Adrenal gland (tissue), 12 donors: ENCODE data around the gene RAF1. TPM values are rescaled to one million over a fixed set of nuclear protein-coding genes. Genes with fewer than 3 reads are reported as not detected.

Source experiments
- DNase-seq, 7 donors: peaks; one replicate each; pipeline ENCODE4 v3.0.0-alpha.2; 2019 to 2020
- H3K27ac ChIP-seq, 5 donors: fragments of 200-600 bp; sonication (generic) in 4 of 5; 1 replicate in 3 of 5; 2 replicates in 2 of 5; pipeline versions ENCODE4 v1.5.1 to v1.8.0; 2016 to 2020; ENCODE audit warnings: mild to moderate bottlenecking in 1 of 5
- H3K27me3 ChIP-seq: fragments of 200-600 bp; 2 replicates; pipeline ENCODE4 v1.8.0; 2021
- H3K36me3 ChIP-seq, 2 donors: fragments of 200-600 bp; replicated peaks in 1 of 2; 1 replicate in 1 of 2; 2 replicates in 1 of 2; pipeline versions ENCODE4 v1.5.1 to v1.8.0; 2018 to 2022
- H3K4me1 ChIP-seq, 2 donors: fragments of 200-600 bp; replicated peaks in 1 of 2; 1 replicate in 1 of 2; 2 replicates in 1 of 2; pipeline versions ENCODE4 v1.5.1 to v1.8.0; 2018 to 2021
- H3K4me3 ChIP-seq, 4 donors: fragments of 200-600 bp; sonication (generic) in 3 of 4; one replicate each; pipeline ENCODE4 v1.5.1; 2016 to 2018
- H3K9me3 ChIP-seq, 3 donors: fragments of 200-600 bp; sonication (generic) in 1 of 3; replicated peaks in 1 of 3; 1 replicate in 2 of 3; 2 replicates in 1 of 3; pipeline versions ENCODE4 v1.5.1 to v1.8.0; 2016 to 2021
- POLR2A ChIP-seq, 2 donors: fragments of 450-650 bp; IDR thresholded peaks; one replicate each; pipeline ENCODE4 v1.6.1; 2017; ENCODE audit warnings: antibody characterized with exemption in 2 of 2, mild to moderate bottlenecking in 2 of 2, moderate library complexity in 1 of 2
- WGBS, 4 donors: extraction: QIAGEN DNeasy Blood & Tissue Kit in 2 of 4; methylation state at CpG; one replicate each; pipeline versions ENCODE4 v1.1.5 to v1.1.7; 2013 to 2017; 5-methylcytosine and 5-hydroxymethylcytosine counted together
- intact Hi-C, 2 donors: fragments of 100-400 bp; cut with DNase I; formaldehyde crosslinking; loops; one replicate each; pipeline versions ENCODE4 v1.14.1 to v1.15.0; 2022 to 2023
- polyA plus RNA-seq, 3 donors: library from polyadenylated mRNA; stranded (reverse); fragments of 200-250 nt in 2 of 3; fragments of 350-450 nt in 1 of 3; fragmentation: Illumina TruSeq in 1 of 3; extraction: RNeasy Lipid Tissue Mini Kit (QIAGEN cat#74804) in 1 of 3; gene quantifications; one replicate each; pipeline ENCODE4 v1.2.3, GENCODE V29; 2013 to 2014
- total RNA-seq, 9 donors: library from RNA; depleted of rRNA in 4 of 9; stranded (reverse); fragments of >200 nt in 4 of 9; fragments of 120-200 nt in 1 of 9; fragmentation: NEBNext Ultra II Directional in 1 of 9; extraction: Animal tissue kit (Norgen Biotek cat#: 25700) in 1 of 9; gene quantifications; one replicate each; pipeline versions ENCODE4 v1.1.0 to v1.2.4, GENCODE V29; 2013 to 2023
- TF ChIP-seq, protein P1 (sequence below), 6 experiments: fragments of 450-650 bp in 4 of 6; fragments of 200-600 bp in 2 of 6; sonication (generic) in 1 of 6; IDR thresholded peaks; 1 replicate in 5 of 6; 2 replicates in 1 of 6; pipeline versions ENCODE4 v1.5.1 to v1.8.0; 2016 to 2021; ENCODE audit warnings: antibody characterized with exemption in 6 of 6, mild to moderate bottlenecking in 2 of 6, moderate library complexity in 1 of 6
- donor health status: healthy with polysubstance abuse.
- donor health status: Bipolar disorder and iron deficiency.
- donor health status: DM: yes; HTN: yes; CAD: no.
- donor health status: DM: no; HTN: no; CAD: no.
- donor health status: DM: no; HTN: no; CAD: no.
- donor health status: DM: yes; HTN: yes; CAD: no.

The RAF1 gene
- total and polyA plus RNA-seq, 12 donors: 45.9 to 110 (median 69.4) TPM

- H3K27ac ChIP-seq: no peak overlapping the region
- peaks cover 0 to 75% of the 10 kb centered on the region in 2 donors for H3K36me3 ChIP-seq
- H3K4me1 ChIP-seq: no peaks in the 10 kb centered on the region
- DNase-seq: no peak
- H3K4me3 ChIP-seq: no peak overlapping the region
- intact Hi-C loops: no loop called here
- no peaks in the 10 kb centered on the region for H3K9me3 ChIP-seq
- no peak for TF ChIP-seq POLR2A (IDR thresholded peaks at IDR 0.05)
- TF ChIP-seq, protein P1, sequence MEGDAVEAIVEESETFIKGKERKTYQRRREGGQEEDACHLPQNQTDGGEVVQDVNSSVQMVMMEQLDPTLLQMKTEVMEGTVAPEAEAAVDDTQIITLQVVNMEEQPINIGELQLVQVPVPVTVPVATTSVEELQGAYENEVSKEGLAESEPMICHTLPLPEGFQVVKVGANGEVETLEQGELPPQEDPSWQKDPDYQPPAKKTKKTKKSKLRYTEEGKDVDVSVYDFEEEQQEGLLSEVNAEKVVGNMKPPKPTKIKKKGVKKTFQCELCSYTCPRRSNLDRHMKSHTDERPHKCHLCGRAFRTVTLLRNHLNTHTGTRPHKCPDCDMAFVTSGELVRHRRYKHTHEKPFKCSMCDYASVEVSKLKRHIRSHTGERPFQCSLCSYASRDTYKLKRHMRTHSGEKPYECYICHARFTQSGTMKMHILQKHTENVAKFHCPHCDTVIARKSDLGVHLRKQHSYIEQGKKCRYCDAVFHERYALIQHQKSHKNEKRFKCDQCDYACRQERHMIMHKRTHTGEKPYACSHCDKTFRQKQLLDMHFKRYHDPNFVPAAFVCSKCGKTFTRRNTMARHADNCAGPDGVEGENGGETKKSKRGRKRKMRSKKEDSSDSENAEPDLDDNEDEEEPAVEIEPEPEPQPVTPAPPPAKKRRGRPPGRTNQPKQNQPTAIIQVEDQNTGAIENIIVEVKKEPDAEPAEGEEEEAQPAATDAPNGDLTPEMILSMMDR (IDR thresholded peaks at IDR 0.05): no peak
- WGBS, 4 donors: 66 to 91% (median 77%) methylated on average over 3 of the region's 3 CpGs
- H3K27me3 ChIP-seq: no peaks in the 10 kb centered on the region
These were observed 78.7 kb downstream of the RAF1 start for GRCh38 chr3:12585181-12585580.

- TF ChIP-seq POLR2A (IDR thresholded peaks at IDR 0.05): no peak
- TF ChIP-seq, protein P1 (IDR thresholded peaks at IDR 0.05): no peak
- no peaks in the 10 kb centered on the region for H3K9me3 ChIP-seq
- H3K4me3 ChIP-seq: no peak overlapping the region
- intact Hi-C loops: no loop called here
- H3K27me3 ChIP-seq: no peaks in the 10 kb centered on the region
- no peak overlapping the region for H3K27ac ChIP-seq
- peaks cover 0 to 10% of the 10 kb centered on the region in 2 donors for H3K4me1 ChIP-seq
- 90 to 100% (median 93%) methylated on average over 2 of the region's 2 CpGs for WGBS, 4 donors
- H3K36me3 ChIP-seq: peaks cover 0 to 70% of the 10 kb centered on the region in 2 donors
- DNase-seq: no peak
These were observed 79.8 kb downstream of the RAF1 start for GRCh38 chr3:12584083-12584482.

- no peaks in the 10 kb centered on the region for H3K9me3 ChIP-seq
- peaks cover 0 to 10% of the 10 kb centered on the region in 2 donors for H3K4me1 ChIP-seq
- peaks cover 0 to 66% of the 10 kb centered on the region in 2 donors for H3K36me3 ChIP-seq
- H3K27me3 ChIP-seq: no peaks in the 10 kb centered on the region
- TF ChIP-seq, protein P1 (IDR thresholded peaks at IDR 0.05): no peak
- TF ChIP-seq POLR2A (IDR thresholded peaks at IDR 0.05): no peak
- no peak for DNase-seq
- H3K27ac ChIP-seq: no peak overlapping the region
- intact Hi-C loops: no loop called here
- no peak overlapping the region for H3K4me3 ChIP-seq
These were observed 80.6 kb downstream of the RAF1 start for GRCh38 chr3:12583280-12583679.

GRCh38 chr3:12582730-12583129, 81.2 kb downstream of the RAF1 start:
- no peaks in the 10 kb centered on the region for H3K9me3 ChIP-seq
- H3K4me3 ChIP-seq: no peak overlapping the region
- intact Hi-C loops: no loop called here
- H3K4me1 ChIP-seq: peaks cover 0 to 10% of the 10 kb centered on the region in 2 donors
- TF ChIP-seq, protein P1 (IDR thresholded peaks at IDR 0.05): no peak
- no peak for TF ChIP-seq POLR2A (IDR thresholded peaks at IDR 0.05)
- no peak overlapping the region for H3K27ac ChIP-seq
- 84 to 93% (median 91%) methylated on average over 4 of the region's 4 CpGs for WGBS, 4 donors
- no peak for DNase-seq
- H3K36me3 ChIP-seq: peaks cover 0 to 63% of the 10 kb centered on the region in 2 donors
- no peaks in the 10 kb centered on the region for H3K27me3 ChIP-seq
